Measurements from ENCODE around the gene EVA1A.

Gene EVA1A

GRCh38 chr2:75522543-75523312, 38.0 kb downstream of the EVA1A start:
- in situ Hi-C loops (cut with MboI; ENCODE audit: low sequenced_read_pairs) = no loop called here

GRCh38 chr2:75521225-75521872, 39.4 kb downstream of the EVA1A start:
- in situ Hi-C loops (cut with MboI; ENCODE audit: low sequenced_read_pairs) = no loop called here

- in situ Hi-C loops (cut with MboI; ENCODE audit: low sequenced_read_pairs) = no loop called here
These were observed 40.9 kb downstream of the EVA1A start for GRCh38 chr2:75519843-75520242.

- in situ Hi-C loops (cut with MboI; ENCODE audit: low sequenced_read_pairs) = no loop called here
These were observed 41.9 kb downstream of the EVA1A start for GRCh38 chr2:75518638-75519465.

GRCh38 chr2:75517547-75518230, 43.0 kb downstream of the EVA1A start:
- in situ Hi-C loops (cut with MboI; ENCODE audit: low sequenced_read_pairs) = no loop called here

GRCh38 chr2:75516378-75517360, 44.1 kb downstream of the EVA1A start:
- in situ Hi-C loops (cut with MboI; ENCODE audit: low sequenced_read_pairs) = no loop called here

GRCh38 chr2:75515584-75516368, 45.0 kb downstream of the EVA1A start:
- in situ Hi-C loops (cut with MboI; ENCODE audit: low sequenced_read_pairs) = no loop called here

- in situ Hi-C loops (cut with MboI; ENCODE audit: low sequenced_read_pairs) = no loop called here
These were observed 47.0 kb downstream of the EVA1A start for GRCh38 chr2:75513616-75514170.

GRCh38 chr2:75512455-75513212, 48.1 kb downstream of the EVA1A start:
- in situ Hi-C loops (cut with MboI; ENCODE audit: low sequenced_read_pairs) = no loop called here

- in situ Hi-C loops (cut with MboI; ENCODE audit: low sequenced_read_pairs) = no loop called here
These were observed 54.5 kb downstream of the EVA1A start for GRCh38 chr2:75506101-75506697.

GRCh38 chr2:75505012-75505411, 55.7 kb downstream of the EVA1A start:
- in situ Hi-C loops (cut with MboI; ENCODE audit: low sequenced_read_pairs) = no loop called here

GRCh38 chr2:75503048-75503607, 57.6 kb downstream of the EVA1A start:
- in situ Hi-C loops (cut with MboI; ENCODE audit: low sequenced_read_pairs) = no loop called here

GRCh38 chr2:75500633-75501032, 60.1 kb downstream of the EVA1A start:
- in situ Hi-C loops (cut with MboI; ENCODE audit: low sequenced_read_pairs) = no loop called here

GRCh38 chr2:75499534-75499933, 61.2 kb downstream of the EVA1A start:
- in situ Hi-C loops (cut with MboI; ENCODE audit: low sequenced_read_pairs) = no loop called here

- in situ Hi-C loops (cut with MboI; ENCODE audit: low sequenced_read_pairs) = no loop called here
These were observed 61.8 kb downstream of the EVA1A start for GRCh38 chr2:75498907-75499306.

- in situ Hi-C loops (cut with MboI; ENCODE audit: low sequenced_read_pairs) = no loop called here
These were observed 63.5 kb downstream of the EVA1A start for GRCh38 chr2:75497256-75497655.

GRCh38 chr2:75495862-75496261, 64.9 kb downstream of the EVA1A start:
- in situ Hi-C loops (cut with MboI; ENCODE audit: low sequenced_read_pairs) = no loop called here
